Suprapubic skin (tissue), 2 donors: ENCODE measurements around the gene NME3.

Experiments used
- EP300 ChIP-seq: sonication (generic); formaldehyde crosslinking; IDR thresholded peaks from one replicate; pipeline ENCODE4 v1.6.1; 2017; ENCODE audit warnings: antibody characterized with exemption
- POLR2A ChIP-seq, 2 donors: fragments of 450-650 bp; IDR thresholded peaks; one replicate each; pipeline ENCODE4 v1.6.1; 2017; ENCODE audit warnings: antibody characterized with exemption in 2 of 2, mild to moderate bottlenecking in 2 of 2, moderate library complexity in 2 of 2

- TF ChIP-seq EP300 (no peak), POLR2A (IDR thresholded peaks at IDR 0.05) (no peak)
These were observed 3.1 kb downstream of the NME3 start for GRCh38 chr16:1768061-1768766.
